A549 (cell line): ENCODE data around the gene TSEN54.

Source experiments
- EP300 ChIP-seq, 2 experiments: fragments of >200 bp; sonication (Bioruptor Twin); formaldehyde crosslinking; IDR thresholded peaks; 2 replicates in 1 of 2; 3 replicates in 1 of 2; pipeline ENCODE4 v1.6.1; 2016 to 2017
- JUN ChIP-seq, 2 experiments: fragments of >200 bp; sonication (Bioruptor Twin); formaldehyde crosslinking; IDR thresholded peaks; 2 replicates in 1 of 2; 3 replicates in 1 of 2; pipeline ENCODE4 v1.6.1; 2016 to 2017
- MAFK ChIP-seq: fragments of 450-650 bp; IDR thresholded peaks from 2 replicates; pipeline ENCODE4 v1.6.1; 2014; ENCODE audit not compliant: partially characterized antibody
- POLR2A ChIP-seq: IDR thresholded peaks from 2 replicates; pipeline ENCODE4 v1.6.1; 2012; ENCODE audit warnings: mild to moderate bottlenecking, low read length
- RCOR1 ChIP-seq: fragments of 150-350 bp; IDR thresholded peaks from 2 replicates; pipeline ENCODE4 v1.6.1; 2014; ENCODE audit warnings: antibody characterized with exemption, low read length, low read depth
- SMC3 ChIP-seq: fragments of >200 bp; sonication (Bioruptor Twin); formaldehyde crosslinking; IDR thresholded peaks from 3 replicates; pipeline ENCODE4 v1.6.1; 2018; ENCODE audit warnings: inconsistent platforms
- TF ChIP-seq, protein P1 (sequence below): fragments of >200 bp; sonication (Bioruptor Twin); formaldehyde crosslinking; IDR thresholded peaks from 3 replicates; pipeline ENCODE4 v1.5.1; 2016
- TF ChIP-seq, protein P2 (sequence below): IDR thresholded peaks from 2 replicates; pipeline ENCODE4 v1.6.1; 2012
- TF ChIP-seq, protein P3 (sequence below): fragments of 450-650 bp; IDR thresholded peaks from 2 replicates; pipeline ENCODE4 v1.6.1; 2014; ENCODE audit warnings: antibody characterized with exemption

DNA sequence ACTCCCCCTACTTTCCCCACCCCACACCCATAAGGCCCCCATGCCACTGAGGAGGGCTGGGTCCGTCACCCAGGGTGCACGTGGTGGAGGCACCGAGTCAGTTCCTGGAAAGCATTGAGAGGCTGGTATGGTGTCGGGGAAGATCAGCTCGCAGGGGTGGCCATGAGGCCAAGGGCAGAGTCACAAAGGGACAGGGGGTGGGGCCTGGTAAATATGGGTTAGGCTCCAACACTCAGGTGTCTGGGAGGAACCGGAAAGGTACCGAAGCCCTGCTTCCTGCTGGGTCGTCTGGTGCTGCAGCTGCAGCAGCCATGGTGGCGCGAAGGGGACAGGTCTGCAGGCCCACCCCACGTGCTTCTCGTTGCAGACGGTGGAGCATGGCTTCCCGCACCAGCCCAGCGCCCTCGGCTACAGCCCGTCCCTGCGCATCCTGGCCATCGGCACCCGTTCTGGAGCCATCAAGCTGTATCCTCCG lies 39.4 kb downstream of the TSEN54 start:
- TF ChIP-seq RCOR1 (no peak), POLR2A (no peak), MAFK (no peak), JUN (IDR thresholded peaks at IDR 0.05) (no peak), EP300 (IDR thresholded peaks at IDR 0.05) (no peak), SMC3 (no peak)
- TF ChIP-seq, protein P1, sequence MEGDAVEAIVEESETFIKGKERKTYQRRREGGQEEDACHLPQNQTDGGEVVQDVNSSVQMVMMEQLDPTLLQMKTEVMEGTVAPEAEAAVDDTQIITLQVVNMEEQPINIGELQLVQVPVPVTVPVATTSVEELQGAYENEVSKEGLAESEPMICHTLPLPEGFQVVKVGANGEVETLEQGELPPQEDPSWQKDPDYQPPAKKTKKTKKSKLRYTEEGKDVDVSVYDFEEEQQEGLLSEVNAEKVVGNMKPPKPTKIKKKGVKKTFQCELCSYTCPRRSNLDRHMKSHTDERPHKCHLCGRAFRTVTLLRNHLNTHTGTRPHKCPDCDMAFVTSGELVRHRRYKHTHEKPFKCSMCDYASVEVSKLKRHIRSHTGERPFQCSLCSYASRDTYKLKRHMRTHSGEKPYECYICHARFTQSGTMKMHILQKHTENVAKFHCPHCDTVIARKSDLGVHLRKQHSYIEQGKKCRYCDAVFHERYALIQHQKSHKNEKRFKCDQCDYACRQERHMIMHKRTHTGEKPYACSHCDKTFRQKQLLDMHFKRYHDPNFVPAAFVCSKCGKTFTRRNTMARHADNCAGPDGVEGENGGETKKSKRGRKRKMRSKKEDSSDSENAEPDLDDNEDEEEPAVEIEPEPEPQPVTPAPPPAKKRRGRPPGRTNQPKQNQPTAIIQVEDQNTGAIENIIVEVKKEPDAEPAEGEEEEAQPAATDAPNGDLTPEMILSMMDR, result no peak
- TF ChIP-seq, protein P2, sequence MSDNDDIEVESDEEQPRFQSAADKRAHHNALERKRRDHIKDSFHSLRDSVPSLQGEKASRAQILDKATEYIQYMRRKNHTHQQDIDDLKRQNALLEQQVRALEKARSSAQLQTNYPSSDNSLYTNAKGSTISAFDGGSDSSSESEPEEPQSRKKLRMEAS, result no peak
- TF ChIP-seq, protein P3, sequence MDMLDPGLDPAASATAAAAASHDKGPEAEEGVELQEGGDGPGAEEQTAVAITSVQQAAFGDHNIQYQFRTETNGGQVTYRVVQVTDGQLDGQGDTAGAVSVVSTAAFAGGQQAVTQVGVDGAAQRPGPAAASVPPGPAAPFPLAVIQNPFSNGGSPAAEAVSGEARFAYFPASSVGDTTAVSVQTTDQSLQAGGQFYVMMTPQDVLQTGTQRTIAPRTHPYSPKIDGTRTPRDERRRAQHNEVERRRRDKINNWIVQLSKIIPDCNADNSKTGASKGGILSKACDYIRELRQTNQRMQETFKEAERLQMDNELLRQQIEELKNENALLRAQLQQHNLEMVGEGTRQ, result no peak
